Activated naive CD8-positive, alpha-beta T cell treated with anti-CD3 and anti-CD28 coated beads, Interleukin-2, amount 50 U/mL, for 16 hours (primary cell): ENCODE measurements around the gene TNP1.

Source experiments
- DNase-seq: peaks from one replicate; pipeline ENCODE4 v3.0.0-alpha.2; 2020; ENCODE audit warnings: low read depth, low spot score

TNP1 gene

DNA sequence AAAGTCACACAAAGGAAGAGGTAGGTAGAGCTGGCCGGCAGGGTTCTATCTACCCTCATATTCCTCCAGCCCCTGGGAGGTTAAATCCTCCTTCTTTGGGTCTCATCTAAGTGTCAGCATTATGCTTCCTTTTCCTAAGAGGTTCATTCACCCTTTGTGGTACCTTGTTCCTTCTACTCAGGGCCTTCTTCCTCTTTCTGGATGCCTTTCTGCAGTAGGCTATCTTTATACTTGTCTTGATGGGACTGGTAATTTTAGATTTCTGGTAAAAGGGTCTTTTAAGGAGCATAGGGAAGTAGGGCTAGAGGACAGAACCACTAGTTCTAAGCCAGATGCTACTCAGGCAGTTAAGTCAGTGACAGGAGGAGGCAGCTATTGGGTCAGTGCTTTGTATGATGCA lies 13.7 kb upstream of the TNP1 start:
- DNase-seq = no peak

DNA sequence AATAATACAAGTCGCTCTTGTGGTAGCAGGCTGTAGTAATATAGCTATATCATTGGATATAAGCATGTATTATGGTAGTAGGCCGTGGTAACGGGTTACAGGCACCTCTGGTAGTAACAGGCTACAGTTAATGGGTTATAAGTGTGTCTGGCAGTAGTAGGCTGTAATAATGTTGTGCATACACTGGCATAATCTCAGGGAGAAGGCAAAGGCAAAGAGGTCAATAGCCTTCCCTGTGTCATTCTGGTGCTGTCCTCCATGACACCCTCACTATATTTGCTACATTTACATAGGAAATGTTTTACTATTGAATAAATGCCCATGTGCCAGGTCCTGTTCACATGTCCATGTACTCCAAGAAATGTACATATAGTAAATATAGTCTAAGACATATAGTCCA lies 12.8 kb upstream of the TNP1 start:
- no peak for DNase-seq

GRCh38 chr2:216872040-216872439 lies 12.2 kb upstream of the TNP1 start:
- no peak for DNase-seq

DNA sequence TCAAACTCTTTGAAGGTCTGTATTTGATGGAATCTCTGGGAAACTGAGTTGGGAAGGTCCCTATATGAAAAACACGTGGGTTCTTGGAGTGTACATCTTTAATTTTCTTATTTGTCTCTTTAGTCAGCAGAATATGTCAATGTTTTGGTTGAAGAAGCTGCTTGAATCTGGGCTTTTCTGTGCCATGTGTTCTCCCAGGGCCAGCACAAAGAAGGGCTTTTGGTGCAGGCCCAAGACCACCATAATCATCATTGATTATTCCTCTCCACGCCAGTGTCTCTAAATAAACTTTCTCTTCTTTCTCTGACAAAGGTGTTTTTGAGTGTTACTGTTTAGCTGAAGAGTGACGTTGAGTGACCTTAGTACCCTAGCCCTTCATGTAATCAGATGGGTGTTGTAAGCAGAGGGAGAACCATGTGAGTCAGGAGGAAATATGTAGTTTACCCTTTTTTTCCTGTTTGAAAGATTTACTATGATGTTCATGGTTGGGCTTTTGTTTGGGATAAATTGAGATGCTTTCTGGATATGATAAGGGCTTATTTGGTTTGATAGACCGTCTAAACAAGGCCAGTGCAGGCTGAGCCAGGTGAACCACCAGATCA lies 11.6 kb upstream of the TNP1 start:
- no peak for DNase-seq

DNA sequence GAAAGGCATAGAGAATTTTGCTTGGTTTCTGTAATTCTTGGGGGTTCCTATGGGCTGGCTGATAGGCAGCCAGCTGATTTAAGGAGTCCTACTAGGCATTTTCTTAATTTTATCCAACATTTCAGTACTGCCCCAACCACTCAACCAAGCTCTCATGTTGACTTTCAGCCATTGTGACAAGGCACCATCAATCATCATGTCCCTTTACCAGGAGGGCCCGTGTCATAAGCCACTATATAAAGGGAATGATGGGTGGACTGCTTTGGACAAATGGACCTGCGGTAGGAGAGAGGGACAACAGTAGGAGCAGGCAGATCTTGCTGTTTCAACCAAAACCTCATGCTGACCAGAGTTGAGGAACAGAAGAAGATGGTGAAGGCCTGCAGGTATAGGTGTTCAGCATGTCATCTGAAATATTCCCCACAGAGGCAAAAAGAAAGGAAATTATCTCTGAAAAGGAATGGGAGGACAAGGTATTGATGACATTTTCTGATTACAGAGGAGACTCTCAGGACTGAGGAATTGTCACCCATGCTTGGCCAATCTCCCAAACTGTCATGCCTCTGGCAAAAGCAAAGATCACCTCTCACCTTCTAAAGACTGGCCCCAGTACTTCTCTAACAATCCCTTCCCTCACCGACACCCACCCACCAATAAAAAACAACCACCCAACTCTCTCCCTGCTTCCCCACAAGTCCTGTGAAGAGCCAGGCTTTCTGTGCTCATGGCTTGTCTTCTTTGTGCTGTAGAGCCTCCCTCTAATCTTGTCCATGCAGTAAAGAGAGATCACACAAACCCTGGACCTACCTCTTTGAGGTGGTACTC lies 10.9 kb upstream of the TNP1 start:
- no peak for DNase-seq

DNA sequence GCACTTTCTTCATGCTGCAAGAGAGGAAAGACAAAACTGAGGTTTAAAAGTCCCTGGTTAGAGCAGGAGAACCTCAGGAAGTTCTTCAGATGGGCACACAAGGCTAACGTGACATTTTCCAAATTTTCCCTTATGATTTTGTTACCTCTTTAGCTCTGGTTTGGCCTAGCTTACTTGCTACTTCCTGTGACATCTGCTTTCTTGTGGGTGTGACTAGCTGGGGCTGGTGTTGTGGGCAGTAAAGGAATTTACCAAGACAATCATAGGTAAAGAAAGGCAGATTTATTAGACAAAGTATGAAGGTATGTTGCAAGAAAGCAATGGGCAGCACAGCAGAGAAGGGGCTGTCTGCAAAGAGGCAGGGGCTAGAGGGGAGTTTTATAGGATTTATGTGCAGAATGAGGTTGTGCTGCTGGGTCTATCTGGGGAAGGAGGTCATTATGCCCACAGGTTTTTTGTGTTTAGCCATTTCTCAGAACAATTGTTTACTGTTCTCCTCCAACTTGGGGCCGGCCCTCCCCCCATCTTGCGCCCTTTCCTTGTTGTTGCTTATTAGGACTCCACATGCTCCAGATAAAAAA lies 6.7 kb upstream of the TNP1 start:
- no peak for DNase-seq

GRCh38 chr2:216865658-216866057 lies 5.8 kb upstream of the TNP1 start:
- no peak for DNase-seq

DNA sequence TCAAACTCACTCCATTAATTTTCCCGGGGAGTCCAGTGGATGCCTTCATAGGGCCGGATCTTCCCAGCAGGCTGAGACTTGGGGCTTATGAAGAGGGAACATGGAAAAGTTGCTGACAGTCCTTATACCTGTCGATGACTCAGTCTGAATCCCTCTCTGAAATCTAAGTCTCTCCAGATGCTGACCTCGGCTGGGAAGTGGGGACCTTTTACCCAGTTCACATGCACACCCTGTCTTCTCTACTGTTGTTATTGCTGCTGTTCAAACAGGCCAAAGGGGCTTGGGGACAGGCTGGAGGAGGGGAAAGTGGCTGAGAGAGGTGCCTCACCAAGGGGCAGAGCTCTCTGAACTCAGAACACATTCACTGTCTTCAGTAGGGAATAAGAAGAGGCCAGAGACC lies 4.1 kb upstream of the TNP1 start:
- no peak for DNase-seq

GRCh38 chr2:216862628-216863398 lies 2.9 kb upstream of the TNP1 start:
- no peak for DNase-seq

DNA sequence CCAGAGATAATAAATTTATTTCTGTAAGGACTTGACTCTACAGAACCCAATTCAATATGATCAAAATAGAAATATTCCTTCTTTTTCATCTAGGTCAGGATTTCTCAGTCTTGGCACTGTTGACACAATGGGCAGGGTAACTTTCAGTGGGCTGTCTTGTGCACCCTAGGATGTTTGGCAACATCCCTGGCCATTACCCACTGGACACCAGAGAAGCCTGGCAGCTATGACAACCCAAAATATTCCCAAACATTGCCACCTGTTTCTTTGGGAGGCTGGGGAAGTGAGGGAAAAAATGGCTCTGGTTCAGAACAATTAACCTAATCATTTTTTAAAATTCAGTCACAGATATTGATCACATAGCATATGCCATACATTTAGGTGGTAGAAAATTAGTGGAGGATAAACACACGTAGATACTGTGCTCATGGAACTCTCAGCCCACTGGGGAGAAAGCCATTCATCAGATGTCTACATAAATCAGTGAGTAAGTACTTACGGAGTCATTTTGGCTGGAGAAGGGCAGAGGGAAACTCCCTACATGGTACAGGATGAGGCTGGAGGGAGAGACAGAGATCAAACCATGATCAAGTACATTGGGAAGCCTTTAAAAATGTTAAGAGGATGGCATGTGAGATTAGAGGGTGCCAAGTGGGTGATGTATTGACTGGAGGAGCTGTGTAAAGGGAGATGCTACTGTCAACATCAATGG lies 718 bp upstream of the TNP1 start:
- no peak for DNase-seq

GRCh38 chr2:216858312-216858711 lies 1.6 kb downstream of the TNP1 start:
- no peak for DNase-seq

DNA sequence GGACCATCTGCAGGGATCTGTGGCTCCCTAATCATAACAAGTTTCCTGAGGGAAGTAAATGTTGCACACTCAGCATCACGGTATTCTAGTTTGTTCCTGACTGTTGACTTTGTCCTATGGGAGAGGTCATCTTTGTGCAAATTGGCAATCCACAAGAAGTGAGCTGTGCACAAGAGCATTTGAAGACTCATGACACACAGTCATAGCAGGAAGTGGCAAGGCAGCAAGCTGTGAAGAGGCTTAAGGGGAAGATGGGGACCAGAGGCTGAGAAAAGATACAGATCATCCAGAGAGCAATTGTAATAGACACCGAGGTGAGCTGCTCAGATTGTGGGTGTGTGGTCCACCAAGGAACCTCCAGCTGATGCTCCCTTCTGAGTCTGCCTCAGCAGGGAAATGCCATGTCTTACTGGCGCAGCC lies 2.7 kb downstream of the TNP1 start:
- DNase-seq = no peak

GRCh38 chr2:216856406-216857065 lies 3.3 kb downstream of the TNP1 start:
- DNase-seq = no peak

- DNase-seq = no peak
Measured at GRCh38 chr2:216855605-216856004, 4.3 kb downstream of the TNP1 start.

GRCh38 chr2:216855079-216855478 lies 4.8 kb downstream of the TNP1 start:
- DNase-seq = no peak

- no peak for DNase-seq
Measured at GRCh38 chr2:216851486-216852090, 8.3 kb downstream of the TNP1 start.

- DNase-seq = no peak
Measured at GRCh38 chr2:216850665-216851322, 9.1 kb downstream of the TNP1 start.

DNA sequence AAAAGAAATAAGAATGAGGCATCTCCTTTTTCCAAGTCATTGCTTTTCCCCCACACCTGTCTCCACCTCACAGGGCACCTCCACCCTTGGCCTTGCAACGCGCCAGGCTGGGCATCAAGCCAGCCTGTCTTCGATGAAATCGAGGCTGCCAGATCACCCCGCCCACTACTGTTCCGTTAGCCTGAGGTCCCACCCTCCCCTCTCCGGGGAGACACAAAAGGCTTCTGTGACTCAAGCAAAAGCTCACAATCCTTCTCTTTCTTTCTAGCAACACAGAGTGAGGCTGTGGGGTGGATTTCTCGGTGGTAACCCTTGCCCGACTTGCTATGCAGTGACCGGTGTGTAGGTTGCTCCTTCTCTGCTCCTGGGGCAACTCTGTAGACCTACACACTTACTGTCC lies 9.9 kb downstream of the TNP1 start:
- DNase-seq = no peak

GRCh38 chr2:216845426-216845825 lies 14.4 kb downstream of the TNP1 start:
- no peak for DNase-seq

DNA sequence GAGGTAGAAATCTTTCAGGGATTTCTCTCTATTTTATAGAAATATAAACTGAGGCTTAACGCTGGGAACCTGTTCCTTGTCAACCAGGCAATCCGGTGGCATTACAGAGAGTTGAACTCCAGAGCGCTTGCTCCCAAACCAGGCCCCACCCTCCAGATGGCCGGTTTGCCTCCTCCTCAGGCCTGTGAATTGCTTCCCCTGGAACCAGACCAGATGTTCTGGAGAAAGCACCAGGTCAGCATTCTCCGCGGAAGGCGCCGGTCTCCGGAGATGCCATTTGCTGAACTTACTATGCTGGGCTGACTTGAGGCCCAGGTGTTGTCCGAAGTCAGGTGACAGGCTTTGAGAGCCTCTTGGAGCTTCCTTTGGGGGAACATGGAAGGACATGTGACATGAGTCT lies 17.2 kb downstream of the TNP1 start:
- DNase-seq = no peak
